MM.1S (cell line): ENCODE data around the gene SULT1A3.
"Not testable (repeated sequence)": the region's sequence is repeated elsewhere in the genome, so short reads cannot be mapped to it uniquely, and the experiment has no call there.

Source experiments
- DNase-seq: peaks from one replicate; pipeline ENCODE4 v3.0.0-alpha.2; 2015
- H2AFZ ChIP-seq: fragments of 300-600 bp; sonication (generic); 2 replicates; pipeline ENCODE4 v1.6.0; 2016; ENCODE audit warnings: antibody characterized with exemption, low read length
- H3F3A ChIP-seq: fragments of 300-600 bp; sonication (generic); 2 replicates; pipeline ENCODE4 v1.6.1; 2016; ENCODE audit warnings: mild to moderate bottlenecking, antibody characterized with exemption, low read length, moderate library complexity, mixed read lengths; ENCODE audit not compliant: insufficient read depth
- H3K27ac ChIP-seq: fragments of 300-600 bp; sonication (generic); 2 replicates; pipeline ENCODE4 v1.5.1; 2016; ENCODE audit warnings: mild to moderate bottlenecking, low read length
- H3K27me3 ChIP-seq: fragments of 300-600 bp; sonication (generic); replicated peaks from 2 replicates; pipeline ENCODE4 v1.6.0; 2016; ENCODE audit warnings: low read length; ENCODE audit not compliant: insufficient read depth
- H3K36me3 ChIP-seq: fragments of 300-600 bp; sonication (generic); replicated peaks from 2 replicates; pipeline ENCODE4 v1.6.1; 2016; ENCODE audit warnings: mild to moderate bottlenecking, low read length, mixed read lengths; ENCODE audit not compliant: insufficient read depth
- H3K4me1 ChIP-seq: fragments of 300-600 bp; sonication (generic); 2 replicates; pipeline ENCODE4 v1.6.1; 2016; ENCODE audit warnings: low read length, mixed read lengths
- H3K4me2 ChIP-seq: fragments of 300-600 bp; sonication (generic); 2 replicates; pipeline ENCODE4 v1.6.0; 2016; ENCODE audit warnings: low read depth, low read length
- H3K4me3 ChIP-seq: fragments of 300-600 bp; sonication (generic); 2 replicates; pipeline ENCODE4 v1.5.1; 2016; ENCODE audit warnings: low read length, mixed read lengths
- H3K79me2 ChIP-seq: fragments of 300-600 bp; sonication (generic); 2 replicates; pipeline ENCODE4 v1.6.1; 2016; ENCODE audit warnings: mixed run types, low read length, mixed read lengths
- H3K9ac ChIP-seq: fragments of 300-600 bp; sonication (generic); 2 replicates; pipeline ENCODE4 v1.6.1; 2016; ENCODE audit warnings: low read length, mixed read lengths
- H3K9me2 ChIP-seq: fragments of 300-600 bp; sonication (generic); replicated peaks from 2 replicates; pipeline ENCODE4 v1.6.1; 2016; ENCODE audit warnings: mild to moderate bottlenecking, low read length, mixed read lengths; ENCODE audit not compliant: insufficient read depth
- H3K9me3 ChIP-seq: fragments of 300-600 bp; sonication (generic); replicated peaks from 2 replicates; pipeline ENCODE4 v1.6.1; 2016; ENCODE audit warnings: mild to moderate bottlenecking, low read length, mixed read lengths; ENCODE audit not compliant: insufficient read depth
- H4K20me1 ChIP-seq: fragments of 300-600 bp; sonication (generic); 2 replicates; pipeline ENCODE4 v1.6.1; 2016; ENCODE audit warnings: mild to moderate bottlenecking, low read length, moderate library complexity, mixed read lengths; ENCODE audit not compliant: insufficient read depth
- EZH2 ChIP-seq: fragments of 300-600 bp; sonication (generic); optimal IDR thresholded peaks from 2 replicates; pipeline ENCODE3; 2017; ENCODE audit warnings: low read depth, mild to moderate bottlenecking, antibody characterized with exemption, low read length, mixed read lengths
- EZH2phosphoT487 ChIP-seq: fragments of 300-600 bp; sonication (generic); IDR thresholded peaks from 2 replicates; pipeline ENCODE4 v1.6.1; 2018; ENCODE audit warnings: antibody characterized with exemption, low read length
- TF ChIP-seq, protein P1 (sequence below): fragments of 300-600 bp; sonication (generic); IDR thresholded peaks from 2 replicates; pipeline ENCODE4 v1.5.1; 2016; ENCODE audit warnings: antibody characterized with exemption, low read length, mixed read lengths

SULT1A3 gene

DNA sequence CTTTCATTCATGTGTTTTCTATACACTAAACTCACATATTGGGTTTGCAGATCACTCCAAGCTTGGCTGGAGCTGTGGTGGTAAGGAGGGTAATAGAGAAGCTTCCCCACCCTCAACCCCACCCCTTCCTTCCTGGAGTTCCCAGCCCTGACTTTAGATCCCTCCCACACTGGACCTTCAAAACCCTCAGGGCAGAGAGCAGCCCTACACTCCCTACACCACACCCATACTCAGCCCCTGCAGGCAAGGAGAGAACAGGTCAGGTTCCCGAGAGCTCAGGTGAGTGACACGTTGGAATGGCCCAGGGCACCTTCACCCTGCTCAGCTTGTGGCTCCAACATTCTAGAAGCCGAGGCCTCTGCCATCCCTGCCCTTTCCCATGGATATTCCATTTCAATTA lies at the start of gene SULT1A3:
SULT1A3 (plus strand) TSS at position 207 of the 400 bp plus-strand sequence. CDS start 1,474 bp downstream, outside the sequence.
- H3K9ac ChIP-seq, H3K9me3 ChIP-seq, H3K9me2 ChIP-seq, H3K27ac ChIP-seq, H3K4me2 ChIP-seq, H3K4me1 ChIP-seq, H3F3A ChIP-seq, H3K27me3 ChIP-seq, H3K4me3 ChIP-seq, H3K79me2 ChIP-seq, H2AFZ ChIP-seq, H3K36me3 ChIP-seq, H4K20me1 ChIP-seq, DNase-seq: not testable (repeated sequence)

DNA sequence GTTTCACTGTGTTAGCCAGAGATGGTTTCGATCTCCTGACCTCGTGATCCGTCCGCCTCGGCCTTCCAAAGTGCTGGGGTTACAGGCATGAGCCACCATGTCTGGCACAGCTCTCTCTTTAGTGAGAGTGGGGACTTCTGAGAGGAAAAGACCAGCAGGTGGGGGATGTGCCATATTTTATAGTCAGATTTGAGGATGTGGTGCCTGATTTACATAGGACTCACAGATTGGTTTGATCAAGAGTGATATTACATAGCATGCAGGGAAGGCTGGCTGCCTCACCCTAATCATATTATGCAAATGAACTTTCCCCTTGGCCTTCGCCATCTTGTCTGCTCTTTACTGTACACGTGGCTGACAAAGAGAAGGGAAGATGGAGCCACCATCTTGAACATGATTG lies 48.0 kb upstream of the SULT1A3 start:
- TF ChIP-seq EZH2phosphoT487 (no peak), EZH2 (no peak)
- TF ChIP-seq, protein P1, sequence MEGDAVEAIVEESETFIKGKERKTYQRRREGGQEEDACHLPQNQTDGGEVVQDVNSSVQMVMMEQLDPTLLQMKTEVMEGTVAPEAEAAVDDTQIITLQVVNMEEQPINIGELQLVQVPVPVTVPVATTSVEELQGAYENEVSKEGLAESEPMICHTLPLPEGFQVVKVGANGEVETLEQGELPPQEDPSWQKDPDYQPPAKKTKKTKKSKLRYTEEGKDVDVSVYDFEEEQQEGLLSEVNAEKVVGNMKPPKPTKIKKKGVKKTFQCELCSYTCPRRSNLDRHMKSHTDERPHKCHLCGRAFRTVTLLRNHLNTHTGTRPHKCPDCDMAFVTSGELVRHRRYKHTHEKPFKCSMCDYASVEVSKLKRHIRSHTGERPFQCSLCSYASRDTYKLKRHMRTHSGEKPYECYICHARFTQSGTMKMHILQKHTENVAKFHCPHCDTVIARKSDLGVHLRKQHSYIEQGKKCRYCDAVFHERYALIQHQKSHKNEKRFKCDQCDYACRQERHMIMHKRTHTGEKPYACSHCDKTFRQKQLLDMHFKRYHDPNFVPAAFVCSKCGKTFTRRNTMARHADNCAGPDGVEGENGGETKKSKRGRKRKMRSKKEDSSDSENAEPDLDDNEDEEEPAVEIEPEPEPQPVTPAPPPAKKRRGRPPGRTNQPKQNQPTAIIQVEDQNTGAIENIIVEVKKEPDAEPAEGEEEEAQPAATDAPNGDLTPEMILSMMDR: no peak
- Histone ChIP-seq H3K9me2 (no peaks in the 10 kb centered on the region), H3K9ac (peak overlapping the region; percentile 29), H3K36me3 (no peaks in the 10 kb centered on the region), H3K27me3 (no peaks in the 10 kb centered on the region), H3K4me2 (peak overlapping the region; percentile 19; the same call in 1 of the 2 replicates), H3F3A (peaks cover 17% of the 10 kb centered on the region), H3K9me3 (no peaks in the 10 kb centered on the region), H3K4me3 (no peak overlapping the region), H3K4me1 (peaks cover 17% of the 10 kb centered on the region), H3K27ac (peak overlapping the region; percentile 77), H2AFZ (peak overlapping the region; percentile 47), H4K20me1 (no peaks in the 10 kb centered on the region), H3K79me2 (no peaks in the 10 kb centered on the region)
- DNase-seq: peak; percentile 79

DNA sequence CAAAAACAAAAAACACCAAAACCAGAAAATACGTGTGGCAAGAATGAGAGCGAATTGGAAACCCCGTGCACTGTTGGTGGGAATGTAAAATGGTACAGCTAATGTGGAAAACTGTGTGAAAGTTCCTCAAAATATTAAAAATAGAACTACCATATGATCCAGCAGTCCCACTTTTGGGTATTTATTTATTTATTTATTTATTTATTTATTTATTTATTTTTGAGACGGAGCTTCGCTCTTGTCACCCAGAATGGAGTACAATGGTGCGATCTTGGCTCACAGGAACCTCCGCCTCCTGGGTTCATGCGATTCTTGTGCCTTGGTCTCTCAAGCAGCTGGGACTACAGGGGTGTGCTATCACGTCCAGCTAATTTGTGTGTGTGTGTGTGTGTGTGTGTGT lies 46.5 kb upstream of the SULT1A3 start:
- Histone ChIP-seq H3K27ac (no peak overlapping the region), H3F3A (peaks cover 17% of the 10 kb centered on the region)

DNA sequence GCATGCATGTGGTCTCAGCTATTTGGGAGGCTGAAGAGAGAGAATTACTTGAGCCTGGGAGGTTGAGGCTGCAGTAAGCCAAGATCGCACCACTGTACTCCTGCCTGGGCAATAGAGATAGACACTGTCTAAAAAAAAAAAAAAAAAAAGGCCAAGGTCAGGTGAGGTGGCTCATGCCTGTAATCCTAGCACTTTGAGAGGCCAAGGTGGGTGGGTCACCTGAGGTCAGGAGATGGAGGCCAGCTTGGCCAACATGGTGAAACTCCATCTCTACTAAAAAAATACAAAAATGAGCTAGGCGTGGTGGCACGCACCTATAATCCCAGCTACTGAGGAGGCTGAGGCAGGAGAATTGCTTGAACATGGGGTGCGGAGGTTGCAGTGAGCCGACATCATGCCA lies 43.9 kb upstream of the SULT1A3 start:
- H2AFZ ChIP-seq: no peak overlapping the region
- no peak overlapping the region for H3K4me2 ChIP-seq
- no peaks in the 10 kb centered on the region for H4K20me1 ChIP-seq
- H3K27me3 ChIP-seq: no peaks in the 10 kb centered on the region
- DNase-seq: no peak
- H3K79me2 ChIP-seq: no peaks in the 10 kb centered on the region
- no peaks in the 10 kb centered on the region for H3K9me2 ChIP-seq
- H3K4me3 ChIP-seq: no peak overlapping the region
- no peak overlapping the region for H3K9ac ChIP-seq
- no peaks in the 10 kb centered on the region for H3K36me3 ChIP-seq
- TF ChIP-seq, protein P1: no peak
- TF ChIP-seq EZH2phosphoT487: no peak
- H3K27ac ChIP-seq: no peak overlapping the region
- peaks cover 14% of the 10 kb centered on the region for H3K4me1 ChIP-seq
- H3K9me3 ChIP-seq: no peaks in the 10 kb centered on the region
- peaks cover 21% of the 10 kb centered on the region for H3F3A ChIP-seq

More for the DNA sequence above, 46.5 kb upstream of the SULT1A3 start:
- Histone ChIP-seq H3K36me3 (no peaks in the 10 kb centered on the region), H3K9ac (no peak overlapping the region), H3K27me3 (no peaks in the 10 kb centered on the region), H3K4me2 (no peak overlapping the region), H3K9me3 (no peaks in the 10 kb centered on the region), H3K9me2 (no peaks in the 10 kb centered on the region), H3K4me3 (no peak overlapping the region), H4K20me1 (no peaks in the 10 kb centered on the region), H3K79me2 (no peaks in the 10 kb centered on the region), H2AFZ (no peak overlapping the region), H3K4me1 (peaks cover 17% of the 10 kb centered on the region)
- TF ChIP-seq EZH2: no peak
- TF ChIP-seq, protein P1: no peak
- no peak for TF ChIP-seq EZH2phosphoT487
- no peak for DNase-seq
